NB4 (cell line): ENCODE measurements around the gene CHAF1A.
A peak's percentile ranks its signal among the peaks of the same experiment; 100 is the strongest.

Experiments used
- DNase-seq: peaks from one replicate; pipeline ENCODE4 v3.0.0; 2010; ENCODE audit warnings: low read depth
- H3K4me3 ChIP-seq: one replicate; pipeline ENCODE4 v1.5.1; 2011; ENCODE audit warnings: mild to moderate bottlenecking, low read depth, low read length, moderate library complexity
- CTCF ChIP-seq: IDR thresholded peaks from one replicate; pipeline ENCODE4 v1.5.1; 2012; ENCODE audit warnings: low read depth, low read length
- MYC ChIP-seq: IDR thresholded peaks from 2 replicates; pipeline ENCODE4 v1.6.1; 2011; ENCODE audit warnings: low read depth, low read length
- POLR2A ChIP-seq: IDR thresholded peaks from 2 replicates; pipeline ENCODE4 v1.6.1; 2011; ENCODE audit warnings: mild to moderate bottlenecking; ENCODE audit not compliant: insufficient read length; ENCODE audit errors: extremely low read depth
- TF ChIP-seq, protein P1 (sequence below): IDR thresholded peaks from 2 replicates; pipeline ENCODE4 v1.6.1; 2011; ENCODE audit warnings: low read depth, low read length

The CHAF1A gene

DNA sequence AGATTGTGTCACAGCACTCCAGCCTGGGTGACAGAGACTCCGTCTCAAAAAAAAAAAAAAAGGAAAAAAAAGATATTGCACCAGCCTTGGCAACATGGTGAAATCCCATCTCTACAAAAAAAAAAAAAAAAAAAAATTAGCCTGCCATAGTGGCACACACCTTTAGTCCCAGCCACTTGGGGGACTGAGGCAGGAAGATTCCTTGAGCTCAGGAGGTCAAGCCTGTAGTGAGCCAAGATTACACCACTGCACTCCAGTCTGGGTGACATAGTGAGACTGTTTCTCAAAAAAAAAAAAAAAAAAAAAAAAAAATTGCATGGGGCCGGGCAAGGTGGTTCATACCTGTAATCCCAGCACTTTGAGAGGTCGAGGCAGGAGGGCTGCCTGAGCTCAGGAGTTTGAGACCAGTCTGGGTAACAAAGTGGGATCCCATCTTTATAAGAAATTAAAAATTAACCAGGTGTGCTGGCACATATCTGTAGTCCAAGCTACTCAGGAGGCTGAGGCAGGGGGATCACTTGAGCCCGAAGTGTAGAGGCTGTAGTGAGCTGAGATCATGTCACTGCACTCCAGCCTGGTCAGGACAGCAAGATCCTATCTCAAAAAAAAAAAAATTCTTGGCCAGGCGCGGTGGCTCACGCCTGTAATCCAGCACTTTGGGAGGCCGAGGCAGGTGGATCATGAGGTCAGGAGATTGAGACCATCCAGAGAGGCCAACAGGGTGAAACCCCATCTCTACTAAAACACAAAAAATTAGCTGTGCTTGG, 62.6 kb downstream of the CHAF1A start:
- TF ChIP-seq POLR2A = no peak
- TF ChIP-seq MYC = no peak
- no peak for TF ChIP-seq CTCF
- TF ChIP-seq, protein P1, sequence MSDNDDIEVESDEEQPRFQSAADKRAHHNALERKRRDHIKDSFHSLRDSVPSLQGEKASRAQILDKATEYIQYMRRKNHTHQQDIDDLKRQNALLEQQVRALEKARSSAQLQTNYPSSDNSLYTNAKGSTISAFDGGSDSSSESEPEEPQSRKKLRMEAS = no peak
- H3K4me3 ChIP-seq = no peak overlapping the region
- no peak for DNase-seq

DNA sequence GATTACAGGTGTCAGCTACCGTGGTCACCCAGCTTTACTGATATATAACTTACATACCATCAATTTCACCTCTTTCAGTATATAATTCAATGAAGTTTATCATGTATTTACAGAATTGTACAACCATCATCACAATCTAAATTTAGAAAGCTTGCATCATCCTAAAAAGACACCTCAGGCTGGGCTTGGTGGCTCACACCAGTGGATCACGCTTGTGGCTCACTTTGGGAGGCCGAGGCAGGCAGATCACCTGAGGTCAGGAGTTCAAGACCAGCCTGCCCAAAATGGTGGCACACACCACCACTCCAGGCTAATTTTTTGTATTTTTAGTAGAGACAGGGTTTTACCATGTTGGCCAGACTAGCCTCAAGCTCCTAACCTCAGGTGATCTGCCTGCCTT, 65.4 kb downstream of the CHAF1A start:
- no peak for TF ChIP-seq POLR2A
- TF ChIP-seq MYC = no peak
- TF ChIP-seq, protein P1 = no peak
- no peak for TF ChIP-seq CTCF
- H3K4me3 ChIP-seq = no peak overlapping the region
- no peak for DNase-seq

DNA sequence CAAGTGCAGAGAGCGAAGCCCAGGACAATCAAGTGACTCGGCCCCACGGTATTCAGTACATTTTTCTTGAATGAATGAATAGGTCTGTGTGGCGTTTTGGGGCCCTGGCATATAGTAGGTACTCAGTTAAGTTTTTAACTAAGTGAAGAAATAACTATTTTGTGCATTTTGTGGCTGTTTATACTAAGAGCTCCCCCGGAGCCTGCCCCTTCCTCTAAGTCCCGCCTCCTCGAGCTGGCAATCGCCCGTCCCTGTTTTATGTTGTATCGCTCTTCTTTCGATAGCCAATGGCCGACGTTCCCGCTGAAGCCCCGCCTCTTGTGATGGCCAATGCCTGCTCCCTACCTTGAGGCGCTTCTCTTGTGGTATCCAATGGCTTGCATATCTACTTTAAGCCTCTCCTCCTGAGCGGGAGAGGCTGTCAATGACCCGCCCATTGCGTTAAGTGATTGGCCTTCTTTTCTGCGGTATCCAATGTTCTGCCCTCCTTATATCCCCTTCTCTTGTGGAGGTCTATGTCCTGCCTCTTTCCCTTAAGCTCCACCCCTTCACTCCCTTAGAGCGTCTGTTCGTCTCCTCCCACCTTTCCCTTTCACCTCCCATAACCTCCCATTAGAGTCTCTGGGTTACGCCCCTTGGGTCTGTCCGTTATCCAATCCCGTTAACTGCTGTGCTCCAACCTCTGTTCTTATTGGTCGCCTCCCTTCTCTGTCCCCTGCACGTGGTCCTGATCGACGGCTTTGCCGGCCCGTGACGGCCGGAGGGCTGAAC, 69.1 kb downstream of the CHAF1A start:
- TF ChIP-seq CTCF (no peak), POLR2A (peak; percentile 45), MYC (peak; percentile 26; the same call in 1 of the 2 replicates)
- TF ChIP-seq, protein P1 = peak; percentile 97
- peak; percentile 98 for DNase-seq
- peak overlapping the region; percentile 74 for H3K4me3 ChIP-seq

DNA sequence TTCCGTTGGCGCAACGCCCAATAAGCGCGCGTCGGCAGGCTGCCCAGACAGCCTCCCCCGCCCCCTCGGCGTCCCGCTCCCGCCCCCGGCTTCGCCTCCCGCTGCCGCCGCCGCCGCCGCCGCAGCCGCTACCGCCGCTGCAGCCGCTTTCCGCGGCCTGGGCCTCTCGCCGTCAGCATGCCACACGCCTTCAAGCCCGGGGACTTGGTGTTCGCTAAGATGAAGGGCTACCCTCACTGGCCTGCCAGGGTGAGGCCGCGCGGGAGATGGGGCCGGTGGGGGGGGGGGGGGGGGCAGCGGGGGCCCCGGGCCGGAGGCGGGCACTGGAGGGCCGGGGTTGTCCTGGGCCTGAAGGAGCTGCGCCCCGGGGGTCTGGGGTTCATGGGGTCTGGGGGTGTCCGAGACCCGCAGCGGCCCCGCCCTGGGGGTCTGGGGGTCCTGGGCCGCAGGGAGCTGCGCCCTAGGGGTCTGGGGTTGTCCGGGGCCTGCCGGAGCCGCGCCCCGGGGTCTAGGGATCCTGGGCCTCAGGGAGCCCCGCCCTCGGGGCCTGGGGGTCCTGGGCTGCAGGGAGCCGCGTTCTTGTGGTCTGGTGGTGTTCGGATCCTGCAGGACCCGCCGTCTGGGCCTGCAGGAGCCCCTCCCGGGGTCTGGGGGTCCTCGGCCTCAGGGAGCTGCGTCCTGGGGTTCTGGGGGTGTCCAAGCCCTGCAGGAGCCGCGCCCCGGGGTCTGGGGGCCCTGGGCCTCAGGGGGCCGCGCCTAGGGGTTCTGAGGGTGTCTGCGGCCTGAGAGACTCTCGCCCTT, 69.9 kb downstream of the CHAF1A start, which contains the start of gene HDGFL2:
Gene HDGFL2 (plus strand): TSS at position 124 of the 801 bp plus-strand sequence. CDS start 54 bp downstream, at position 178.
- TF ChIP-seq POLR2A (no peak), MYC (no peak), CTCF (no peak)
- TF ChIP-seq, protein P1 = no peak
- H3K4me3 ChIP-seq = peak within 1 kb of the TSS; percentile 74
- DNase-seq = no peak

DNA sequence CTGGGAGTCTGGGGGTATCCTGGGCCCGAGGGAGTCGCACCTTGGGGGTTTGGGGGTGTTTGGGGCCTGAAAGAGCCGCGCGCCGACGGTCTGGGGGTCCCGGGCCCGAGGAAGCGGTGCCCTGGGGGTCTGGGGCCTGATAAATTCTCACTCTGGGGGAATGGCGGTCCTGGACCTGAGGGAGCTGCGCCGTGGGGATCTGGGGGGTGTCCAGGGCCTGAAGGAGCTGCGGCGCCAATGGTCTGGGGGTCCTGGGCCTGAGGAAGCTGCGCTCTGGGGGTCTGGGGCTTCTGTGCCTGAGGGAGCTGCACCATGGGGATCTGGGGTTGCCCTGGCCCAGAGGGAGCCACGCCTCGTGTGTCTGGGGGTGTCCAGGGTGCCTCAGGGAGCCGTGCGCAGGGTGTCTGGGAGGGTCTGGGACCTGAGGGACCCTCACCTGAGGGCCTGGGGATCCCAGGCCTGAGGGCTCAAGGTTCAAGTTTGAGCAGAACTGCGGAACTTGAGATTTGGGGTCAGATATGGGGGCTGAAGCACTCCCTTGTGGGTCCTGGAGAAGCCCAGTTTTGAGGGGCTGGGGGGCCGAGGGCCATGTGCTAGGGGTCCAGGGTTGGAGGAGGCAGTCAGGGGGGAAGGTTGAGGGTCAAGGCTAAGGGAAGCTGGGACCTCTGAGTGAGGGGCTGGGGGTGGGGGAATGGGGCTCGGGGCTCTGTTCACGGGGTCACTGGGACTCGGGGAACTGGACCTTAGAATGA, 70.7 kb downstream of the CHAF1A start:
- TF ChIP-seq, protein P1 = no peak
- TF ChIP-seq MYC = no peak
- no peak for TF ChIP-seq CTCF
- no peak for TF ChIP-seq POLR2A
- H3K4me3 ChIP-seq = peak overlapping the region; percentile 59
- DNase-seq = no peak
